HepG2 (cell line): ENCODE measurements around the gene TRMT112. TPM values are rescaled to one million over a fixed set of nuclear protein-coding genes. Genes with fewer than 3 reads are reported as not detected.
A peak's percentile ranks its signal among the peaks of the same experiment; 100 is the strongest.

Experiments
- CBFB ChIP-seq: sonication (generic); formaldehyde crosslinking; IDR thresholded peaks from 2 replicates; pipeline ENCODE4 v1.4.0; 2020; ENCODE audit warnings: missing genetic modification reagents
- MED1 ChIP-seq: sonication (generic); formaldehyde crosslinking; IDR thresholded peaks from 2 replicates; pipeline ENCODE4 v1.4.0; 2020; ENCODE audit warnings: missing genetic modification reagents
- TGIF2 ChIP-seq: IDR thresholded peaks from 2 replicates; pipeline ENCODE4 v1.6.1; 2016; ENCODE audit warnings: control low read depth, missing compliant biosample characterization
- ZMYM3 ChIP-seq: sonication (generic); formaldehyde crosslinking; IDR thresholded peaks from 2 replicates; pipeline ENCODE4 v1.5.1; 2020; ENCODE audit warnings: mild to moderate bottlenecking, missing genetic modification reagents
- ZNF160 ChIP-seq: sonication (generic); formaldehyde crosslinking; IDR thresholded peaks from 2 replicates; pipeline ENCODE4 v1.8.0; 2022; ENCODE audit warnings: mild to moderate bottlenecking, inconsistent platforms, missing genetic modification reagents
- ZNF260 ChIP-seq: sonication (generic); formaldehyde crosslinking; IDR thresholded peaks from 2 replicates; pipeline ENCODE4 v1.4.0; 2020; ENCODE audit warnings: missing genetic modification reagents, low read depth, mild to moderate bottlenecking, borderline replicate concordance
- ZNF441 ChIP-seq: sonication (generic); formaldehyde crosslinking; IDR thresholded peaks from 2 replicates; pipeline ENCODE4 v1.7.0; 2021; ENCODE audit warnings: missing genetic modification reagents, borderline replicate concordance
- polyA plus RNA-seq, 8 experiments: library from polyadenylated mRNA; depleted of rRNA in 3 of 8; stranded (reverse) in 7 of 8; unstranded in 1 of 8; fragments of >200 nt; fragmentation: Illumina TruSeq in 4 of 8; extraction: Trizol in 4 of 8; gene quantifications; 2 replicates each; pipeline versions ENCODE4 v1.2.1 to v1.2.3, GENCODE V29; 2011 to 2016; ENCODE audit warnings: low read depth in 4 of 8, missing spikeins in 1 of 8, mixed read lengths in 1 of 8; ENCODE audit not compliant: insufficient read depth in 1 of 8
- total RNA-seq, 5 experiments: library from RNA; depleted of rRNA; stranded (reverse); fragments of >200 nt; fragmentation: Illumina TruSeq; extraction: Trizol; gene quantifications; 2 replicates each; pipeline ENCODE4 v1.2.3, GENCODE V29; 2016; ENCODE audit warnings: low read depth in 1 of 5
- TF ChIP-seq, protein P1 (sequence below): sonication (generic); formaldehyde crosslinking; IDR thresholded peaks from 2 replicates; pipeline ENCODE4 v1.5.0; 2020; ENCODE audit warnings: mild to moderate bottlenecking, missing genetic modification reagents, borderline replicate concordance
- TF ChIP-seq, protein P2 (sequence below): sonication (generic); IDR thresholded peaks from 2 replicates; pipeline ENCODE4 v1.6.1; 2016; ENCODE audit warnings: low read depth, borderline replicate concordance
- TF ChIP-seq, protein P3 (sequence below): sonication (generic); formaldehyde crosslinking; IDR thresholded peaks from 2 replicates; pipeline ENCODE4 v1.4.0; 2020; ENCODE audit warnings: missing genetic modification reagents, mild to moderate bottlenecking, borderline replicate concordance
- TF ChIP-seq, protein P4 (sequence below): sonication (generic); formaldehyde crosslinking; IDR thresholded peaks from 2 replicates; pipeline ENCODE4 v1.4.0; 2020; ENCODE audit warnings: missing genetic modification reagents
- TF ChIP-seq, protein P5 (sequence below): IDR thresholded peaks from 2 replicates; pipeline ENCODE4 v1.6.1; 2016; ENCODE audit warnings: low read depth, missing genetic modification reagents, missing compliant biosample characterization

TRMT112 gene
- total and polyA plus RNA-seq, 2 of the 13 experiments (the other 11 are each of a cell fraction or from before 2014, with no cell fraction given): 186 to 409 TPM

DNA sequence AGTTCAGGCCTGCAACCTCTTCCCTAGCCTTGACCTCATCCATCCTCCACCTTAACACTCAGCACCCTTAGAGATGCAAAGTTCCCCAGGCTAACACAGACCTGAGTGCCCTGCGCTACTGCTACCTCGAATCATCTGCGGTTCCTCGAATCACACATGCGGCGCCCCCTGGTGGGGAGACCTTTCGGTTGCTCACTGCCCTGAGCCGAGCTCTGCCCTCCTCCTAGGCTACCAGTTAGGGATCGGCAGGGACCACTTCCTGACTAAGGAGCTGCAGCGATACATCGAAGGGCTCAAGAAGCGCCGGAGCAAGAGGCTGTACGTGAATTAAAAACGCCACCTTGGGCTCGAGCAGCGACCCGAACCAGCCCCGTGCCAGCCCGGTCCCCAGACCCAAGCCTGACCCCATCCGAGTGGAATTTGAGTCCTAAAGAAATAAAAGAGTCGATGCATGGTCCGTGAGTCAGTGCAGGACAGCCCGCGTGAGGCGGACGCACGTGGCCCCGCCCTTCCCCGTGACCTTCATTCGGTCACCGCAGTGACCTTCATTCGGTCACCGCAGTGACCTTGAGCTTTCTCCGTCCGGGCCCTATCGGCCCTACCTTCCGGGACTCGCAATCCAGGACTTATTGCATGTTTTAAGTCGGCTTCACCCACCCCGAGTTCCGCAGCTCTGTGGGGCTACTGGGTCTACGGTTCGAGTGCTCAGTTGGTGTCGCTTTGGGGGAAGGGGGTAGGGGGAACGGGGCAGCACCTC is 12.9 kb downstream of the TRMT112 start (continued):
- TF ChIP-seq CBFB: peak; percentile 38; the same call in 1 of the 2 replicates
- no peak for TF ChIP-seq TGIF2 (CRISPR knock-in tag)
- 0 out of 2 replicates have a peak, but pooled peaks have one; percentile 38 for TF ChIP-seq ZNF160 (CRISPR knock-in tag)
- TF ChIP-seq ZNF441 (CRISPR knock-in tag): no peak
- TF ChIP-seq, protein P1, sequence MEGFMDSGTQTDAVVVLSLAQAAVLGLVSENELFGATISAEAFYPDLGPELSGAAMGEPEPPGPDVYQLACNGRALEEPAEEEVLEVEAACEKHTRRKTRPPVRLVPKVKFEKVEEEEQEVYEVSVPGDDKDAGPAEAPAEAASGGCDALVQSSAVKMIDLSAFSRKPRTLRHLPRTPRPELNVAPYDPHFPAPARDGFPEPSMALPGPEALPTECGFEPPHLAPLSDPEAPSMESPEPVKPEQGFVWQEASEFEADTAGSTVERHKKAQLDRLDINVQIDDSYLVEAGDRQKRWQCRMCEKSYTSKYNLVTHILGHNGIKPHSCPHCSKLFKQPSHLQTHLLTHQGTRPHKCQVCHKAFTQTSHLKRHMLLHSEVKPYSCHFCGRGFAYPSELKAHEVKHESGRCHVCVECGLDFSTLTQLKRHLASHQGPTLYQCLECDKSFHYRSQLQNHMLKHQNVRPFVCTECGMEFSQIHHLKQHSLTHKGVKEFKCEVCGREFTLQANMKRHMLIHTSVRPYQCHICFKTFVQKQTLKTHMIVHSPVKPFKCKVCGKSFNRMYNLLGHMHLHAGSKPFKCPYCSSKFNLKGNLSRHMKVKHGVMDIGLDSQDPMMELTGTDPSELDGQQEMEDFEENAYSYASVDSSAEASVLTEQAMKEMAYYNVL (CRISPR knock-in tag): no peak
- TF ChIP-seq, protein P2, sequence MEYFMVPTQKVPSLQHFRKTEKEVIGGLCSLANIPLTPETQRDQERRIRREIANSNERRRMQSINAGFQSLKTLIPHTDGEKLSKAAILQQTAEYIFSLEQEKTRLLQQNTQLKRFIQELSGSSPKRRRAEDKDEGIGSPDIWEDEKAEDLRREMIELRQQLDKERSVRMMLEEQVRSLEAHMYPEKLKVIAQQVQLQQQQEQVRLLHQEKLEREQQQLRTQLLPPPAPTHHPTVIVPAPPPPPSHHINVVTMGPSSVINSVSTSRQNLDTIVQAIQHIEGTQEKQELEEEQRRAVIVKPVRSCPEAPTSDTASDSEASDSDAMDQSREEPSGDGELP: peak; percentile 23; the same call in 1 of the 2 replicates
- TF ChIP-seq, protein P3, sequence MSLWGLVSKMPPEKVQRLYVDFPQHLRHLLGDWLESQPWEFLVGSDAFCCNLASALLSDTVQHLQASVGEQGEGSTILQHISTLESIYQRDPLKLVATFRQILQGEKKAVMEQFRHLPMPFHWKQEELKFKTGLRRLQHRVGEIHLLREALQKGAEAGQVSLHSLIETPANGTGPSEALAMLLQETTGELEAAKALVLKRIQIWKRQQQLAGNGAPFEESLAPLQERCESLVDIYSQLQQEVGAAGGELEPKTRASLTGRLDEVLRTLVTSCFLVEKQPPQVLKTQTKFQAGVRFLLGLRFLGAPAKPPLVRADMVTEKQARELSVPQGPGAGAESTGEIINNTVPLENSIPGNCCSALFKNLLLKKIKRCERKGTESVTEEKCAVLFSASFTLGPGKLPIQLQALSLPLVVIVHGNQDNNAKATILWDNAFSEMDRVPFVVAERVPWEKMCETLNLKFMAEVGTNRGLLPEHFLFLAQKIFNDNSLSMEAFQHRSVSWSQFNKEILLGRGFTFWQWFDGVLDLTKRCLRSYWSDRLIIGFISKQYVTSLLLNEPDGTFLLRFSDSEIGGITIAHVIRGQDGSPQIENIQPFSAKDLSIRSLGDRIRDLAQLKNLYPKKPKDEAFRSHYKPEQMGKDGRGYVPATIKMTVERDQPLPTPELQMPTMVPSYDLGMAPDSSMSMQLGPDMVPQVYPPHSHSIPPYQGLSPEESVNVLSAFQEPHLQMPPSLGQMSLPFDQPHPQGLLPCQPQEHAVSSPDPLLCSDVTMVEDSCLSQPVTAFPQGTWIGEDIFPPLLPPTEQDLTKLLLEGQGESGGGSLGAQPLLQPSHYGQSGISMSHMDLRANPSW (CRISPR knock-in tag): no peak
- TF ChIP-seq, protein P4, sequence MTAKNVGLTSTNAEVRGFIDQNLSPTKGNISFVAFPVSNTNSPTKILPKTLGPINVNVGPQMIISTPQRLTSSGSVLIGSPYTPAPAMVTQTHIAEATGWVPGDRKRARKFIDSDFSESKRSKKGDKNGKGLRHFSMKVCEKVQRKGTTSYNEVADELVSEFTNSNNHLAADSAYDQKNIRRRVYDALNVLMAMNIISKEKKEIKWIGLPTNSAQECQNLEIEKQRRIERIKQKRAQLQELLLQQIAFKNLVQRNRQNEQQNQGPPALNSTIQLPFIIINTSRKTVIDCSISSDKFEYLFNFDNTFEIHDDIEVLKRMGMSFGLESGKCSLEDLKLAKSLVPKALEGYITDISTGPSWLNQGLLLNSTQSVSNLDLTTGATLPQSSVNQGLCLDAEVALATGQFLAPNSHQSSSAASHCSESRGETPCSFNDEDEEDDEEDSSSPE (CRISPR knock-in tag): no peak
- TF ChIP-seq, protein P5, sequence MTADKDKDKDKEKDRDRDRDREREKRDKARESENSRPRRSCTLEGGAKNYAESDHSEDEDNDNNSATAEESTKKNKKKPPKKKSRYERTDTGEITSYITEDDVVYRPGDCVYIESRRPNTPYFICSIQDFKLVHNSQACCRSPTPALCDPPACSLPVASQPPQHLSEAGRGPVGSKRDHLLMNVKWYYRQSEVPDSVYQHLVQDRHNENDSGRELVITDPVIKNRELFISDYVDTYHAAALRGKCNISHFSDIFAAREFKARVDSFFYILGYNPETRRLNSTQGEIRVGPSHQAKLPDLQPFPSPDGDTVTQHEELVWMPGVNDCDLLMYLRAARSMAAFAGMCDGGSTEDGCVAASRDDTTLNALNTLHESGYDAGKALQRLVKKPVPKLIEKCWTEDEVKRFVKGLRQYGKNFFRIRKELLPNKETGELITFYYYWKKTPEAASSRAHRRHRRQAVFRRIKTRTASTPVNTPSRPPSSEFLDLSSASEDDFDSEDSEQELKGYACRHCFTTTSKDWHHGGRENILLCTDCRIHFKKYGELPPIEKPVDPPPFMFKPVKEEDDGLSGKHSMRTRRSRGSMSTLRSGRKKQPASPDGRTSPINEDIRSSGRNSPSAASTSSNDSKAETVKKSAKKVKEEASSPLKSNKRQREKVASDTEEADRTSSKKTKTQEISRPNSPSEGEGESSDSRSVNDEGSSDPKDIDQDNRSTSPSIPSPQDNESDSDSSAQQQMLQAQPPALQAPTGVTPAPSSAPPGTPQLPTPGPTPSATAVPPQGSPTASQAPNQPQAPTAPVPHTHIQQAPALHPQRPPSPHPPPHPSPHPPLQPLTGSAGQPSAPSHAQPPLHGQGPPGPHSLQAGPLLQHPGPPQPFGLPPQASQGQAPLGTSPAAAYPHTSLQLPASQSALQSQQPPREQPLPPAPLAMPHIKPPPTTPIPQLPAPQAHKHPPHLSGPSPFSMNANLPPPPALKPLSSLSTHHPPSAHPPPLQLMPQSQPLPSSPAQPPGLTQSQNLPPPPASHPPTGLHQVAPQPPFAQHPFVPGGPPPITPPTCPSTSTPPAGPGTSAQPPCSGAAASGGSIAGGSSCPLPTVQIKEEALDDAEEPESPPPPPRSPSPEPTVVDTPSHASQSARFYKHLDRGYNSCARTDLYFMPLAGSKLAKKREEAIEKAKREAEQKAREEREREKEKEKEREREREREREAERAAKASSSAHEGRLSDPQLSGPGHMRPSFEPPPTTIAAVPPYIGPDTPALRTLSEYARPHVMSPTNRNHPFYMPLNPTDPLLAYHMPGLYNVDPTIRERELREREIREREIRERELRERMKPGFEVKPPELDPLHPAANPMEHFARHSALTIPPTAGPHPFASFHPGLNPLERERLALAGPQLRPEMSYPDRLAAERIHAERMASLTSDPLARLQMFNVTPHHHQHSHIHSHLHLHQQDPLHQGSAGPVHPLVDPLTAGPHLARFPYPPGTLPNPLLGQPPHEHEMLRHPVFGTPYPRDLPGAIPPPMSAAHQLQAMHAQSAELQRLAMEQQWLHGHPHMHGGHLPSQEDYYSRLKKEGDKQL: no peak
- peak; percentile 50; the same call in 1 of the 2 replicates for TF ChIP-seq ZMYM3 (CRISPR knock-in tag)
- no peak for TF ChIP-seq ZNF260 (CRISPR knock-in tag)
- TF ChIP-seq MED1: peak; percentile 21; the same call in 1 of the 2 replicates
